Muscle layer of colon (tissue), 2 donors: ENCODE data around the gene FAAP24.
"Not testable (repeated sequence)": the region's sequence is repeated elsewhere in the genome, so short reads cannot be mapped to it uniquely, and the experiment has no call there.

Experiments
- H3K27ac ChIP-seq: one replicate; pipeline ENCODE4 v1.7.0; 2013; ENCODE audit warnings: low read depth, mild to moderate bottlenecking, low read length, moderate library complexity
- H3K27me3 ChIP-seq, 2 donors: one replicate each; pipeline ENCODE4 v1.7.0; 2013; ENCODE audit warnings: low read length in 2 of 2, mild to moderate bottlenecking in 2 of 2; ENCODE audit not compliant: insufficient read depth in 2 of 2, control insufficient read depth in 1 of 2
- H3K36me3 ChIP-seq: one replicate; pipeline ENCODE4 v1.7.0; 2013; ENCODE audit warnings: mild to moderate bottlenecking, low read length; ENCODE audit not compliant: insufficient read depth
- H3K4me1 ChIP-seq: one replicate; pipeline ENCODE4 v1.7.0; 2013; ENCODE audit warnings: mild to moderate bottlenecking, low read length; ENCODE audit not compliant: insufficient read depth
- H3K4me3 ChIP-seq, 2 donors: one replicate each; pipeline ENCODE4 v1.7.0; 2013; ENCODE audit warnings: low read length in 2 of 2, low read depth in 1 of 2, mild to moderate bottlenecking in 1 of 2, moderate library complexity in 1 of 2
- H3K9ac ChIP-seq: one replicate; pipeline ENCODE4 v1.7.0; 2013; ENCODE audit warnings: low read length
- H3K9me3 ChIP-seq: one replicate; pipeline ENCODE4 v1.7.0; 2013; ENCODE audit warnings: mild to moderate bottlenecking, low read length
- donor health status: abdominal sarcoma.
- donor health status: Adenocarcinoma of cecum.

Gene FAAP24

GRCh38 chr19:32971012-32971595, 938 bp upstream of the FAAP24 start:
- H3K27ac ChIP-seq: peak overlapping the region; percentile 17
- H3K4me1 ChIP-seq: peaks cover 10% of the 10 kb centered on the region
- no peaks in the 10 kb centered on the region for H3K9me3 ChIP-seq
- H3K4me3 ChIP-seq: peak overlapping the region; percentile 66 to 82
- H3K27me3 ChIP-seq: no peaks in the 10 kb centered on the region
- peaks cover 8% of the 10 kb centered on the region for H3K36me3 ChIP-seq
- peak overlapping the region; percentile 44 for H3K9ac ChIP-seq

- H3K4me3 ChIP-seq: no peak overlapping the region
- H3K27me3 ChIP-seq: no peaks in the 10 kb centered on the region
- no peak overlapping the region for H3K9ac ChIP-seq
- H3K36me3 ChIP-seq: no peaks in the 10 kb centered on the region
- H3K27ac ChIP-seq: no peak overlapping the region
- H3K9me3 ChIP-seq: no peaks in the 10 kb centered on the region
- H3K4me1 ChIP-seq: no peaks in the 10 kb centered on the region
Observed at GRCh38 chr19:32976223-32976805, 4.3 kb downstream of the FAAP24 start.

- Histone ChIP-seq H3K27me3 (no peaks in the 10 kb centered on the region), H3K9me3 (no peaks in the 10 kb centered on the region), H3K27ac (no peak overlapping the region), H3K4me1 (no peaks in the 10 kb centered on the region), H3K9ac (no peak overlapping the region), H3K4me3 (no peak overlapping the region), H3K36me3 (no peaks in the 10 kb centered on the region)
Observed at GRCh38 chr19:32977280-32977679, 5.2 kb downstream of the FAAP24 start.

GRCh38 chr19:32977813-32978212, 5.8 kb downstream of the FAAP24 start:
- H3K27ac ChIP-seq: not testable (repeated sequence)

GRCh38 chr19:32979807-32980206, 7.8 kb downstream of the FAAP24 start:
- not testable (repeated sequence) for H3K36me3 ChIP-seq, H3K9ac ChIP-seq, H3K4me3 ChIP-seq, H3K27ac ChIP-seq, H3K27me3 ChIP-seq, H3K4me1 ChIP-seq, H3K9me3 ChIP-seq

More at GRCh38 chr19:32977813-32978212, 5.8 kb downstream of the FAAP24 start:
- H3K36me3 ChIP-seq, H3K9ac ChIP-seq, H3K4me1 ChIP-seq, H3K9me3 ChIP-seq, H3K27me3 ChIP-seq, H3K4me3 ChIP-seq: not testable (repeated sequence)

- H3K9ac ChIP-seq, H3K4me3 ChIP-seq, H3K36me3 ChIP-seq, H3K27ac ChIP-seq, H3K4me1 ChIP-seq, H3K9me3 ChIP-seq, H3K27me3 ChIP-seq: not testable (repeated sequence)
Observed at GRCh38 chr19:32982488-32982887, 10.4 kb downstream of the FAAP24 start.

- H3K27ac ChIP-seq, H3K36me3 ChIP-seq: not testable (repeated sequence)
Observed at GRCh38 chr19:32988254-32988653, 16.2 kb downstream of the FAAP24 start.

GRCh38 chr19:32988724-32989123, 16.7 kb downstream of the FAAP24 start:
- Histone ChIP-seq H3K9ac (no peak overlapping the region), H3K27me3 (no peaks in the 10 kb centered on the region), H3K27ac (no peak overlapping the region), H3K4me1 (no peaks in the 10 kb centered on the region), H3K36me3 (no peaks in the 10 kb centered on the region), H3K4me3 (no peak overlapping the region), H3K9me3 (no peaks in the 10 kb centered on the region)

More at GRCh38 chr19:32988254-32988653, 16.2 kb downstream of the FAAP24 start:
- not testable (repeated sequence) for H3K4me1 ChIP-seq, H3K4me3 ChIP-seq, H3K9me3 ChIP-seq, H3K9ac ChIP-seq, H3K27me3 ChIP-seq

GRCh38 chr19:32995966-32996365, 23.9 kb downstream of the FAAP24 start:
- H3K9ac ChIP-seq, H3K27me3 ChIP-seq, H3K9me3 ChIP-seq, H3K4me1 ChIP-seq, H3K36me3 ChIP-seq, H3K4me3 ChIP-seq, H3K27ac ChIP-seq: not testable (repeated sequence)

- not testable (repeated sequence) for H3K4me1 ChIP-seq, H3K27me3 ChIP-seq, H3K36me3 ChIP-seq
Observed at GRCh38 chr19:32997061-32997464, 25.0 kb downstream of the FAAP24 start.

GRCh38 chr19:32997716-32998355, 25.8 kb downstream of the FAAP24 start:
- Histone ChIP-seq H3K27ac (no peak overlapping the region), H3K36me3 (no peaks in the 10 kb centered on the region), H3K4me3 (no peak overlapping the region), H3K9ac (no peak overlapping the region), H3K4me1 (no peaks in the 10 kb centered on the region), H3K27me3 (no peaks in the 10 kb centered on the region), H3K9me3 (no peaks in the 10 kb centered on the region)

More at GRCh38 chr19:32997061-32997464, 25.0 kb downstream of the FAAP24 start:
- not testable (repeated sequence) for H3K4me3 ChIP-seq, H3K27ac ChIP-seq, H3K9me3 ChIP-seq, H3K9ac ChIP-seq

- Histone ChIP-seq H3K9me3 (no peaks in the 10 kb centered on the region), H3K36me3 (no peaks in the 10 kb centered on the region), H3K4me1 (no peaks in the 10 kb centered on the region)
Observed at GRCh38 chr19:32998722-32999121, 26.7 kb downstream of the FAAP24 start.

More at GRCh38 chr19:32998722-32999121, 26.7 kb downstream of the FAAP24 start:
- Histone ChIP-seq H3K4me3 (no peak overlapping the region), H3K27me3 (no peaks in the 10 kb centered on the region), H3K9ac (no peak overlapping the region), H3K27ac (no peak overlapping the region)
